GM12801 (cell line): ENCODE results near the gene EFCAB6.

Experiments
- CTCF ChIP-seq: IDR thresholded peaks from one replicate; pipeline ENCODE4 v1.5.1; 2011; ENCODE audit warnings: control low read depth; ENCODE audit not compliant: insufficient read length; ENCODE audit errors: extremely low read depth

EFCAB6 gene

GRCh38 chr22:43720716-43721115, 91.4 kb downstream of the EFCAB6 start:
- TF ChIP-seq CTCF = no peak

- TF ChIP-seq CTCF = no peak
These were observed 98.0 kb downstream of the EFCAB6 start for GRCh38 chr22:43714104-43714503.

- TF ChIP-seq CTCF = no peak
These were observed 100.4 kb downstream of the EFCAB6 start for GRCh38 chr22:43711681-43712080.

GRCh38 chr22:43707648-43708047, 104.5 kb downstream of the EFCAB6 start:
- no peak for TF ChIP-seq CTCF

- TF ChIP-seq CTCF = no peak
These were observed 105.4 kb downstream of the EFCAB6 start for GRCh38 chr22:43706571-43707328.

GRCh38 chr22:43706151-43706550, 106.0 kb downstream of the EFCAB6 start:
- no peak for TF ChIP-seq CTCF

GRCh38 chr22:43704051-43704450, 108.1 kb downstream of the EFCAB6 start:
- TF ChIP-seq CTCF = no peak
